ENCODE results near the gene UBXN2A.

The UBXN2A gene

DNA sequence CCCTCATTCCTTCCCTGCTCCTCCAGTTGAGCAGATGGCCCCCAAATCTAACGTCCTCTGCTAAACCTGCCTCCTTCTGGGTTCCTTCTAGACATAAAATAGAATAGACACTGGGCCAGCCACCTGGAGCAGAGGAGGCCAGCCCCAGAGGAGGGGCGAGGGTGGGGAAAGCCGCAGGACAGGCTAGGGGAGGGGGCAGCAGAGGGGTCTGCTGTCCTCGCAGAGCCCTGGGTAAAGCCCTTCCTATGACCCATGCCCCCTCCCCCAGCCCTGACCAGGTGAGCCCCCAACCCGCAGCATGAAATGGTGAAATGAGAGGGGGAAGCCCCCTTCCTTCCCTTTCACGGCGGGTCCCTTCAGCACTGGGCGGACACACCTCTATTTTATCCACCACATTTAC lies 77.4 kb downstream of the UBXN2A start:
- Histone ChIP-seq H3K9me2 (replicated peaks; ENCODE audit: insufficient read depth, low read length) (no peaks in the 10 kb centered on the region), H3K79me2 (ENCODE audit: insufficient read depth, low read length) (no peaks in the 10 kb centered on the region), H3K27ac (ENCODE audit: low read depth, low read length) (no peak overlapping the region), H3K9me3 (ENCODE audit: insufficient read depth, low read length) (no peaks in the 10 kb centered on the region), H3K36me3 (ENCODE audit: low read length) (no peaks in the 10 kb centered on the region), H2AFZ (ENCODE audit: low read depth, low read length, severe bottlenecking) (no peak overlapping the region), H3K4me2 (ENCODE audit: low read depth, low read length, poor library complexity, severe bottlenecking) (no peak overlapping the region), H3K9ac (ENCODE audit: low read length) (no peak overlapping the region), H4K20me1 (ENCODE audit: low read depth, low read length) (no peaks in the 10 kb centered on the region), H3F3A (ENCODE audit: insufficient read depth) (no peaks in the 10 kb centered on the region), H3K27me3 (ENCODE audit: low read length) (no peaks in the 10 kb centered on the region), H3K4me3 (ENCODE audit: insufficient read depth, low read length, poor library complexity, severe bottlenecking) (no peak overlapping the region)
- no peak for TF ChIP-seq EZH2phosphoT487 (conservative IDR thresholded peaks at IDR 0.05; ENCODE audit: low read length)
- TF ChIP-seq, protein P1, sequence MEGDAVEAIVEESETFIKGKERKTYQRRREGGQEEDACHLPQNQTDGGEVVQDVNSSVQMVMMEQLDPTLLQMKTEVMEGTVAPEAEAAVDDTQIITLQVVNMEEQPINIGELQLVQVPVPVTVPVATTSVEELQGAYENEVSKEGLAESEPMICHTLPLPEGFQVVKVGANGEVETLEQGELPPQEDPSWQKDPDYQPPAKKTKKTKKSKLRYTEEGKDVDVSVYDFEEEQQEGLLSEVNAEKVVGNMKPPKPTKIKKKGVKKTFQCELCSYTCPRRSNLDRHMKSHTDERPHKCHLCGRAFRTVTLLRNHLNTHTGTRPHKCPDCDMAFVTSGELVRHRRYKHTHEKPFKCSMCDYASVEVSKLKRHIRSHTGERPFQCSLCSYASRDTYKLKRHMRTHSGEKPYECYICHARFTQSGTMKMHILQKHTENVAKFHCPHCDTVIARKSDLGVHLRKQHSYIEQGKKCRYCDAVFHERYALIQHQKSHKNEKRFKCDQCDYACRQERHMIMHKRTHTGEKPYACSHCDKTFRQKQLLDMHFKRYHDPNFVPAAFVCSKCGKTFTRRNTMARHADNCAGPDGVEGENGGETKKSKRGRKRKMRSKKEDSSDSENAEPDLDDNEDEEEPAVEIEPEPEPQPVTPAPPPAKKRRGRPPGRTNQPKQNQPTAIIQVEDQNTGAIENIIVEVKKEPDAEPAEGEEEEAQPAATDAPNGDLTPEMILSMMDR (IDR thresholded peaks at IDR 0.05; ENCODE audit: insufficient read depth, low read length, poor library complexity, severe bottlenecking), result no peak

DNA sequence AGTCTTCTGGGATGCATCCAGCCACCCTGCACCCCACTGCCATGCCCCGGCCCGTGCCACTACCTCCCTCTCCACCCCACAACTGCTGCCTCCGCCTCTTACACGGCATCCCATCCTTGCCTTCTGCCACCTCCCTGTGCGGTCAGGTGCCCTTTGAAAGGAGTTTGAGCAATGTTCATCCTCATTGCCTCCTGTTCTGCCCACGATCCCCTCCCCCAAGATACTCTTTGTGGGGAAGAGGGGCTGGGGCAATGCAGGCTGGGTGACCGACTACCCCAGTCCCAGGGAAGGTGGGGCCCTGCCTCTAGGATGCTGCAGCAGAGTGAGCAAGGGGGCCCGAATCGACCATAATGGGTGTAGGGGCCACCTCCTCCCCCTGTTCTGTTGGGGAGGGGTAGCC lies 78.0 kb downstream of the UBXN2A start:
- no peaks in the 10 kb centered on the region for H3K27me3 ChIP-seq (ENCODE audit: low read length)
- H3K4me2 ChIP-seq (ENCODE audit: low read depth, low read length, poor library complexity, severe bottlenecking), result no peak overlapping the region
- H3K9me2 ChIP-seq (replicated peaks; ENCODE audit: insufficient read depth, low read length), result no peaks in the 10 kb centered on the region
- no peaks in the 10 kb centered on the region for H3K9me3 ChIP-seq (ENCODE audit: insufficient read depth, low read length)
- H3F3A ChIP-seq (ENCODE audit: insufficient read depth), result no peaks in the 10 kb centered on the region
- no peak overlapping the region for H3K4me3 ChIP-seq (ENCODE audit: insufficient read depth, low read length, poor library complexity, severe bottlenecking)
- H3K79me2 ChIP-seq (ENCODE audit: insufficient read depth, low read length), result no peaks in the 10 kb centered on the region
- no peak overlapping the region for H3K27ac ChIP-seq (ENCODE audit: low read depth, low read length)
- no peaks in the 10 kb centered on the region for H4K20me1 ChIP-seq (ENCODE audit: low read depth, low read length)
- no peaks in the 10 kb centered on the region for H3K36me3 ChIP-seq (ENCODE audit: low read length)
- TF ChIP-seq EZH2phosphoT487 (conservative IDR thresholded peaks at IDR 0.05; ENCODE audit: low read length), result no peak
- TF ChIP-seq, protein P1 (IDR thresholded peaks at IDR 0.05; ENCODE audit: insufficient read depth, low read length, poor library complexity, severe bottlenecking), result no peak
- H3K9ac ChIP-seq (ENCODE audit: low read length), result no peak overlapping the region
- no peak overlapping the region for H2AFZ ChIP-seq (ENCODE audit: low read depth, low read length, severe bottlenecking)

DNA sequence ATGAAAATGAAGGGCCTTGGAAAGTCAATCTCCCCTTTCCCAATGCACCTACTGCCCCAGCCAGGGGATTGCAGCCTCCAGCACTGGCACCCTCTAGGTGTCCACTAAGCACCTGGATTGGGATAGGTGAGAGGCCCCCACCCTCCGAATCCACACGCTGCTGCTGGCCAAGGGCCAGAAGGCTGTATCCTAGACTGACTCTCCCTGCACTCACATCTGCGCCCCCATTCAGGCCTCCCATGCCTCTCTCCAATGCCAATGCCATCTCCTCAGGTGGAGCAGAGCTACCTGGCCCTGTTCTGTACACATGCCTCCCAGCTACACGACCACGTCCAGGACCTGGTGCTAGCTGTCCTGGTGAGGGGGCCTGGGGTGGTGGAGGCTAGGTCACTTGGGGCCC lies 79.5 kb downstream of the UBXN2A start:
- Histone ChIP-seq H3K27ac (ENCODE audit: low read depth, low read length) (no peak overlapping the region), H3K36me3 (ENCODE audit: low read length) (no peaks in the 10 kb centered on the region), H3K9me3 (ENCODE audit: insufficient read depth, low read length) (no peaks in the 10 kb centered on the region), H3K9ac (ENCODE audit: low read length) (no peak overlapping the region), H3K9me2 (replicated peaks; ENCODE audit: insufficient read depth, low read length) (no peaks in the 10 kb centered on the region), H3K4me2 (ENCODE audit: low read depth, low read length, poor library complexity, severe bottlenecking) (no peak overlapping the region), H3K27me3 (ENCODE audit: low read length) (no peaks in the 10 kb centered on the region), H3K4me3 (ENCODE audit: insufficient read depth, low read length, poor library complexity, severe bottlenecking) (no peak overlapping the region), H2AFZ (ENCODE audit: low read depth, low read length, severe bottlenecking) (no peak overlapping the region), H3K79me2 (ENCODE audit: insufficient read depth, low read length) (no peaks in the 10 kb centered on the region), H4K20me1 (ENCODE audit: low read depth, low read length) (no peaks in the 10 kb centered on the region), H3F3A (ENCODE audit: insufficient read depth) (no peaks in the 10 kb centered on the region)
- TF ChIP-seq, protein P1 (IDR thresholded peaks at IDR 0.05; ENCODE audit: insufficient read depth, low read length, poor library complexity, severe bottlenecking), result no peak
- TF ChIP-seq EZH2phosphoT487 (conservative IDR thresholded peaks at IDR 0.05; ENCODE audit: low read length), result no peak
